ENCODE measurements around the gene GRIN2A.

The GRIN2A gene

GRCh38 chr16:10181196-10182162 lies 749 bp downstream of the GRIN2A start:
- H3K9ac ChIP-seq (ENCODE audit: low read length): no peak overlapping the region
- H3K27me3 ChIP-seq (ENCODE audit: control insufficient read depth, insufficient read depth, low read length): peaks cover 96% of the 10 kb centered on the region
- peak overlapping the region; percentile 63 for H3K4me3 ChIP-seq (ENCODE audit: low read depth, low read length)

GRCh38 chr16:10180771-10181163 lies 1.5 kb downstream of the GRIN2A start:
- Histone ChIP-seq H3K4me1 (ENCODE audit: control insufficient read depth, insufficient read depth, low read length) (peaks cover 6% of the 10 kb centered on the region; the same call in 1 of the 2 replicates), H3K27ac (ENCODE audit: low read depth, low read length) (no peak overlapping the region), H3K9me3 (ENCODE audit: control insufficient read depth, insufficient read depth, low read depth, low read length) (no peaks in the 10 kb centered on the region), H3K27me3 (ENCODE audit: control insufficient read depth, insufficient read depth, low read length) (peaks cover 89% of the 10 kb centered on the region), H3K9ac (ENCODE audit: low read length) (no peak overlapping the region), H3K36me3 (ENCODE audit: control insufficient read depth, insufficient read depth, low read length) (no peaks in the 10 kb centered on the region), H3K4me3 (ENCODE audit: low read depth, low read length) (peak overlapping the region; percentile 63)

More at GRCh38 chr16:10181196-10182162, 749 bp downstream of the GRIN2A start:
- Histone ChIP-seq H3K27ac (ENCODE audit: low read depth, low read length) (no peak overlapping the region), H3K36me3 (ENCODE audit: control insufficient read depth, insufficient read depth, low read length) (no peaks in the 10 kb centered on the region), H3K4me1 (ENCODE audit: control insufficient read depth, insufficient read depth, low read length) (peaks cover 6% of the 10 kb centered on the region; the same call in 1 of the 2 replicates), H3K9me3 (ENCODE audit: control insufficient read depth, insufficient read depth, low read depth, low read length) (no peaks in the 10 kb centered on the region)

- Histone ChIP-seq H3K36me3 (ENCODE audit: control insufficient read depth, insufficient read depth, low read length) (no peaks in the 10 kb centered on the region), H3K9ac (ENCODE audit: low read length) (no peak overlapping the region), H3K27me3 (ENCODE audit: control insufficient read depth, insufficient read depth, low read length) (peaks cover 83% of the 10 kb centered on the region), H3K4me3 (ENCODE audit: low read depth, low read length) (peak overlapping the region; percentile 63), H3K4me1 (ENCODE audit: control insufficient read depth, insufficient read depth, low read length) (peaks cover 6% of the 10 kb centered on the region; the same call in 1 of the 2 replicates), H3K9me3 (ENCODE audit: control insufficient read depth, insufficient read depth, low read depth, low read length) (no peaks in the 10 kb centered on the region), H3K27ac (ENCODE audit: low read depth, low read length) (no peak overlapping the region)
These were observed 2.0 kb downstream of the GRIN2A start for GRCh38 chr16:10180042-10180770.

DNA sequence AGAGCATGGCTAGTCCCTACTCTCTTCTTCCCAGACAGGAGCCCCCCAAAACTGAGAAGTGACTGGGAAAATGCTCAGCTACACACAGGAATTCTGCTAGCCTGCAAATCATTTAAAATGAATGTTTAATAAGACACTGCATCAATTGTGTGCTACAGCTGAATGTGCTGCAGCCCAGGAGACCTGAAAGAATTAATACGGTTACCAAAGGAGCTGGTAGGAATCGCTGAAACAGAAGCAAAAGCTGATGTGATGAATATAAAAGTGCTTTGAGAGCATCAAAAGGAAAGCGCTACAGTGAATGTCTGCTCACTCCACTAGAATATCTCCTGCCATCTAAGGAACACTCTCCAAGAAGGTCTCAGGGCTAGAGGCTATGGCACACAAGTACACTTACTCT lies 3.7 kb downstream of the GRIN2A start:
- H3K9ac ChIP-seq (ENCODE audit: low read length): no peak overlapping the region

GRCh38 chr16:10178080-10178479 lies 4.1 kb downstream of the GRIN2A start:
- Histone ChIP-seq H3K4me1 (ENCODE audit: control insufficient read depth, insufficient read depth, low read length) (peaks cover 6% of the 10 kb centered on the region), H3K9me3 (ENCODE audit: control insufficient read depth, insufficient read depth, low read depth, low read length) (no peaks in the 10 kb centered on the region), H3K4me3 (ENCODE audit: low read depth, low read length) (no peak overlapping the region), H3K36me3 (ENCODE audit: control insufficient read depth, insufficient read depth, low read length) (no peaks in the 10 kb centered on the region), H3K9ac (ENCODE audit: low read length) (no peak overlapping the region), H3K27me3 (ENCODE audit: control insufficient read depth, insufficient read depth, low read length) (peaks cover 63% of the 10 kb centered on the region), H3K27ac (ENCODE audit: low read depth, low read length) (no peak overlapping the region)

More for the DNA sequence above, 3.7 kb downstream of the GRIN2A start:
- Histone ChIP-seq H3K9me3 (ENCODE audit: control insufficient read depth, insufficient read depth, low read depth, low read length) (no peaks in the 10 kb centered on the region), H3K36me3 (ENCODE audit: control insufficient read depth, insufficient read depth, low read length) (no peaks in the 10 kb centered on the region), H3K27ac (ENCODE audit: low read depth, low read length) (no peak overlapping the region), H3K4me1 (ENCODE audit: control insufficient read depth, insufficient read depth, low read length) (peaks cover 3% of the 10 kb centered on the region; the same call in 1 of the 2 replicates), H3K4me3 (ENCODE audit: low read depth, low read length) (no peak overlapping the region), H3K27me3 (ENCODE audit: control insufficient read depth, insufficient read depth, low read length) (peaks cover 67% of the 10 kb centered on the region)

- H3K27ac ChIP-seq (ENCODE audit: low read depth, low read length): no peak overlapping the region
- no peaks in the 10 kb centered on the region; the same call in 1 of the 2 replicates for H3K9me3 ChIP-seq (ENCODE audit: control insufficient read depth, insufficient read depth, low read depth, low read length)
- peaks cover 8% of the 10 kb centered on the region; the same call in 1 of the 2 replicates for H3K4me1 ChIP-seq (ENCODE audit: control insufficient read depth, insufficient read depth, low read length)
- no peak overlapping the region for H3K9ac ChIP-seq (ENCODE audit: low read length)
- H3K4me3 ChIP-seq (ENCODE audit: low read depth, low read length): no peak overlapping the region
- peaks cover 13% of the 10 kb centered on the region; the same call in 1 of the 2 replicates for H3K27me3 ChIP-seq (ENCODE audit: control insufficient read depth, insufficient read depth, low read length)
- H3K36me3 ChIP-seq (ENCODE audit: control insufficient read depth, insufficient read depth, low read length): no peaks in the 10 kb centered on the region
These were observed 9.2 kb downstream of the GRIN2A start for GRCh38 chr16:10172848-10173655.

- Histone ChIP-seq H3K9me3 (ENCODE audit: control insufficient read depth, insufficient read depth, low read depth, low read length) (no peaks in the 10 kb centered on the region; the same call in 1 of the 2 replicates), H3K27ac (ENCODE audit: low read depth, low read length) (no peak overlapping the region), H3K4me3 (ENCODE audit: low read depth, low read length) (no peak overlapping the region), H3K27me3 (ENCODE audit: control insufficient read depth, insufficient read depth, low read length) (no peaks in the 10 kb centered on the region), H3K4me1 (ENCODE audit: control insufficient read depth, insufficient read depth, low read length) (peaks cover 8% of the 10 kb centered on the region; the same call in 1 of the 2 replicates), H3K9ac (ENCODE audit: low read length) (no peak overlapping the region), H3K36me3 (ENCODE audit: control insufficient read depth, insufficient read depth, low read length) (no peaks in the 10 kb centered on the region)
These were observed 11.0 kb downstream of the GRIN2A start for GRCh38 chr16:10171221-10171620.

DNA sequence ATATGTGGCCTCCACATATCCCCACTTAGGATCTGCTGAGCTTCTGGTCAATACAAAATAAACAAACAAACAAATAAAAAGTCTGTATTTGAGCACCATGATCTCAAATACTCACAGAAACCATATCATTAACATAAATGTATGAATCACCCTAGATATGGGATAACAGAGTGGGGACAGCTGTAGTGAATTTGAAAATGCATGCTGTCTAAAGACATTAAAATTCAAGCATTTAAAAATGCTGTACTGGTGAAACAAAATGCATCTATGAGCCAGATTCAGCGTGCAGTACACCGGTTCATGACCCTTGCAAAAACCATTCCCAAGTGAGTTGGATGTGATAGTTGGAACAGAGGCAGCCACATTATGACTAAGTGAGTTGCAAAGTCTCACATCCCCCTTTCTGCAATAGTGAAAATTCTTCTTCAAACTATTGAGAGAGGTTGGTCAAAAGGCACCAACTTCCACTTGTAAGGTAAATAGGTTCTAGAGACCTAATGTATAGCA lies 12.3 kb downstream of the GRIN2A start:
- no peaks in the 10 kb centered on the region for H3K36me3 ChIP-seq (ENCODE audit: control insufficient read depth, insufficient read depth, low read length)
- H3K4me3 ChIP-seq (ENCODE audit: low read depth, low read length): no peak overlapping the region
- no peaks in the 10 kb centered on the region; the same call in 1 of the 2 replicates for H3K9me3 ChIP-seq (ENCODE audit: control insufficient read depth, insufficient read depth, low read depth, low read length)

DNA sequence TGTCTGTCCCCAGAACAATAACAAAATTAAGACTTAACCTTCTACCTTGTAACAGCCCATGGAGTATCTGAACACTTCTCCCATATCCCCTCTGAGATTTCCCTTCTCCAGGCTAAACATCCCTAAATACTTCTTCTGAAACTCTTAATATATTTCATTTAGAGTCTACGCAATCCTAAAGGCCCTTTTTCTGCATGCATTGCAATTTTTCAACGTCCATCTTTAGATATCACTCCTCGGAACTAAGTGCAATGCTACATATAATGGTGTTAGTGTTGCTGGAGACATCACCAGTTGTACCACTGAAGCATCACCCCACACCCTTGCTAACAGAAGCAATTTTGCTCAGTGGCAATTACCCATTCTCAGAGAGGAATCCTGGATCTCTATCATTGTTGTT lies 13.2 kb downstream of the GRIN2A start:
- peaks cover 4% of the 10 kb centered on the region; the same call in 1 of the 2 replicates for H3K27me3 ChIP-seq (ENCODE audit: control insufficient read depth, insufficient read depth, low read length)
- no peak overlapping the region for H3K27ac ChIP-seq (ENCODE audit: low read depth, low read length)
- H3K4me1 ChIP-seq (ENCODE audit: control insufficient read depth, insufficient read depth, low read length): peaks cover 8% of the 10 kb centered on the region; the same call in 1 of the 2 replicates

More for the DNA sequence above, 12.3 kb downstream of the GRIN2A start:
- peaks cover 4% of the 10 kb centered on the region; the same call in 1 of the 2 replicates for H3K27me3 ChIP-seq (ENCODE audit: control insufficient read depth, insufficient read depth, low read length)
- H3K27ac ChIP-seq (ENCODE audit: low read depth, low read length): no peak overlapping the region
- no peak overlapping the region for H3K9ac ChIP-seq (ENCODE audit: low read length)
- peaks cover 8% of the 10 kb centered on the region; the same call in 1 of the 2 replicates for H3K4me1 ChIP-seq (ENCODE audit: control insufficient read depth, insufficient read depth, low read length)

GRCh38 chr16:10168258-10168657 lies 14.0 kb downstream of the GRIN2A start:
- Histone ChIP-seq H3K36me3 (ENCODE audit: control insufficient read depth, insufficient read depth, low read length) (no peaks in the 10 kb centered on the region), H3K9ac (ENCODE audit: low read length) (no peak overlapping the region), H3K4me3 (ENCODE audit: low read depth, low read length) (no peak overlapping the region), H3K9me3 (ENCODE audit: control insufficient read depth, insufficient read depth, low read depth, low read length) (no peaks in the 10 kb centered on the region; the same call in 1 of the 2 replicates), H3K4me1 (ENCODE audit: control insufficient read depth, insufficient read depth, low read length) (peaks cover 7% of the 10 kb centered on the region; the same call in 1 of the 2 replicates), H3K27ac (ENCODE audit: low read depth, low read length) (no peak overlapping the region), H3K27me3 (ENCODE audit: control insufficient read depth, insufficient read depth, low read length) (peaks cover 4% of the 10 kb centered on the region; the same call in 1 of the 2 replicates)

More for the DNA sequence above, 13.2 kb downstream of the GRIN2A start:
- no peak overlapping the region for H3K9ac ChIP-seq (ENCODE audit: low read length)
- H3K9me3 ChIP-seq (ENCODE audit: control insufficient read depth, insufficient read depth, low read depth, low read length): no peaks in the 10 kb centered on the region; the same call in 1 of the 2 replicates
- H3K4me3 ChIP-seq (ENCODE audit: low read depth, low read length): no peak overlapping the region
- no peaks in the 10 kb centered on the region for H3K36me3 ChIP-seq (ENCODE audit: control insufficient read depth, insufficient read depth, low read length)
